ENCODE data around the gene CD302. TPM values are rescaled to one million over a fixed set of nuclear protein-coding genes. Genes with fewer than 3 reads are reported as not detected.

CD302 gene
- total and polyA plus RNA-seq, 7 donors: 2.7 to 7.5 (median 4.6) TPM

GRCh38 chr2:159803235-159803962, 5.4 kb upstream of the CD302 start:
- WGBS, 3 donors: 47 to 50% (median 50%) methylated on average over 2 of the region's 2 CpGs
- Histone ChIP-seq H3K36me3 (ENCODE audit: insufficient read depth in 1 of 2, low read depth in 1 of 2) (no peaks in the 10 kb centered on the region), H3K27me3 (ENCODE audit: insufficient read depth in 3 of 3, low read length in 2 of 3) (no peaks in the 10 kb centered on the region), H3K27ac (no peak overlapping the region), H3K4me3 (no peak overlapping the region), H3K9me3 (no peaks in the 10 kb centered on the region), H3K4me1 (peaks cover 5% of the 10 kb centered on the region)
- no peak for ATAC-seq
- intact Hi-C loops (cut with DNase I): no loop called here
- no peak for TF ChIP-seq CTCF (IDR thresholded peaks at IDR 0.05)
- DNase-seq: no peak

GRCh38 chr2:159802673-159803072, 4.7 kb upstream of the CD302 start:
- ATAC-seq (no peak), DNase-seq (no peak)
- Histone ChIP-seq H3K4me3 (no peak overlapping the region), H3K36me3 (ENCODE audit: insufficient read depth in 1 of 2, low read depth in 1 of 2) (no peaks in the 10 kb centered on the region), H3K27me3 (ENCODE audit: insufficient read depth in 3 of 3, low read length in 2 of 3) (peaks cover 0 to 6% (median 0%) of the 10 kb centered on the region in 3 donors), H3K9me3 (no peaks in the 10 kb centered on the region), H3K4me1 (peaks cover 6% of the 10 kb centered on the region), H3K27ac (no peak overlapping the region)
- intact Hi-C loops (cut with DNase I): no loop called here
- WGBS, 3 donors: 85 to 90% (median 86%) methylated on average over 5 of the region's 5 CpGs
- TF ChIP-seq CTCF (IDR thresholded peaks at IDR 0.05): no peak

GRCh38 chr2:159799833-159800232, 1.8 kb upstream of the CD302 start:
- Histone ChIP-seq H3K27me3 (ENCODE audit: insufficient read depth in 3 of 3, low read length in 2 of 3) (peaks cover 0 to 14% (median 0%) of the 10 kb centered on the region in 3 donors), H3K27ac (no peak overlapping the region), H3K36me3 (ENCODE audit: insufficient read depth in 1 of 2, low read depth in 1 of 2) (no peaks in the 10 kb centered on the region), H3K4me3 (no peak overlapping the region), H3K9me3 (no peaks in the 10 kb centered on the region), H3K4me1 (peaks cover 13% of the 10 kb centered on the region)
- 79 to 92% (median 92%) methylated on average over 1 of the region's 1 CpG for WGBS, 3 donors
- no peak for ATAC-seq
- no peak for DNase-seq
- TF ChIP-seq CTCF (IDR thresholded peaks at IDR 0.05): no peak
- intact Hi-C loops (cut with DNase I): no loop called here

- H3K9me3 ChIP-seq: no peaks in the 10 kb centered on the region
- peak overlapping the region; percentile 85 for H3K4me3 ChIP-seq
- peak in 1 of 4 donors; percentile 19 for ATAC-seq
- intact Hi-C loops (cut with DNase I): no loop called here
- H3K4me1 ChIP-seq: peaks cover 13% of the 10 kb centered on the region
- no peaks in the 10 kb centered on the region for H3K36me3 ChIP-seq (ENCODE audit: insufficient read depth in 1 of 2, low read depth in 1 of 2)
- H3K27ac ChIP-seq: peak overlapping the region; percentile 60
- no peak for TF ChIP-seq CTCF (IDR thresholded peaks at IDR 0.05)
- H3K27me3 ChIP-seq (ENCODE audit: insufficient read depth in 3 of 3, low read length in 2 of 3): peaks cover 0 to 14% (median 0%) of the 10 kb centered on the region in 3 donors
- 5 to 23% (median 6%) methylated on average over 9 of the region's 9 CpGs for WGBS, 3 donors
- no peak for DNase-seq
Observed at GRCh38 chr2:159798376-159798725, 343 bp upstream of the CD302 start.

GRCh38 chr2:159797225-159797542, 824 bp downstream of the CD302 start:
- Histone ChIP-seq H3K27me3 (ENCODE audit: insufficient read depth in 3 of 3, low read length in 2 of 3) (peaks cover 0 to 14% (median 0%) of the 10 kb centered on the region in 3 donors), H3K27ac (peak overlapping the region; percentile 60), H3K36me3 (ENCODE audit: insufficient read depth in 1 of 2, low read depth in 1 of 2) (no peaks in the 10 kb centered on the region), H3K4me1 (peaks cover 13% of the 10 kb centered on the region), H3K9me3 (no peaks in the 10 kb centered on the region), H3K4me3 (peak overlapping the region; percentile 85)
- ATAC-seq (no peak), DNase-seq (no peak)
- TF ChIP-seq CTCF (IDR thresholded peaks at IDR 0.05): no peak
- intact Hi-C loops (cut with DNase I): no loop called here
- WGBS, 3 donors: 11 to 12% (median 12%) methylated on average over 4 of the region's 4 CpGs
